ENCODE data around the gene PHF23.

DNA sequence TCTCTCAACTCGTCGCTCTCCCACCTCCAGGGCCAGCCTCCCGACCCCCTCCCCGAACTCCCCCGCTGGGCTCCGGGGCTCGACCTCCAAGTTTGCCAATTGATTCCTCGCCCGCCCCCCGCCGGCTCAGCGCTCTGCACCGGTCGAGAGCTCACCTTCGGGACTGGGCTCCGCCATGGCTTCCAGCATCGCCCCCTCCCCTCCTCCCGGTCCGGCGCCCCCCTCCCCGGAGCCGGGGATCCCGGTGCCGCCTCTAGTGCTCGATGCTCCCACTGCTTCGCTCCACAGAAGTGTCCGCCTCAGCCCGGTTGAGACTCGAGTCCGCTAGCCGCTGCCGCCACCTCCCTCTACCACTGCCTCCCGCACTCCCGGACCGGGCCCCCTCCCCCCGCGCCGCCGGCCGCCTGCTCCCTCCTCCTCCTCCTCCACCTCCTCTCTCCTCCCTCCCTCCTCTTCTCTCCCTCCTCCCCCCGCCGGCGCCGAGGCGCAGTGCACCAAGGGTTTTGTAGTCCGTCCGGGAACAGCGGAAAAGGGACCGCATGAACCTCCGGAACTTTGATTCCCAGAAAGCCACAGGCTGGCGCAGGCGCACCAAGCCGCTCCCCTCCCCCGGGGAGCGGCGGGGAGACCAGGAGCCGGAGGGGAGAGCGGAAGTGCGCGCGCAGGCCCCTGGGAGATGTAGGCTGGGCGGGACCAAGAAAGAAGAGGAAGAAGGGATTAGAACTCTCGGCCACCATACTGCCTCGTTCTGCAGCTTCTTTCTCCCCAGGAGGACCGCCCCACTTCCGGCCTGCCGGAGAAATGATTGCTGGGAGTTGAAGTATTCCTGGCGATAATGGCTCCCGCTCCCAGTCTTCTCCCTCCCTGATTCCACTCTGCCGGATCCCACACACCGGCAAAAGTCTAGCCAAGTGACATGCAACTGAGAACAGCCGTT, at the start of gene PHF23:
- TF ChIP-seq, protein P1, sequence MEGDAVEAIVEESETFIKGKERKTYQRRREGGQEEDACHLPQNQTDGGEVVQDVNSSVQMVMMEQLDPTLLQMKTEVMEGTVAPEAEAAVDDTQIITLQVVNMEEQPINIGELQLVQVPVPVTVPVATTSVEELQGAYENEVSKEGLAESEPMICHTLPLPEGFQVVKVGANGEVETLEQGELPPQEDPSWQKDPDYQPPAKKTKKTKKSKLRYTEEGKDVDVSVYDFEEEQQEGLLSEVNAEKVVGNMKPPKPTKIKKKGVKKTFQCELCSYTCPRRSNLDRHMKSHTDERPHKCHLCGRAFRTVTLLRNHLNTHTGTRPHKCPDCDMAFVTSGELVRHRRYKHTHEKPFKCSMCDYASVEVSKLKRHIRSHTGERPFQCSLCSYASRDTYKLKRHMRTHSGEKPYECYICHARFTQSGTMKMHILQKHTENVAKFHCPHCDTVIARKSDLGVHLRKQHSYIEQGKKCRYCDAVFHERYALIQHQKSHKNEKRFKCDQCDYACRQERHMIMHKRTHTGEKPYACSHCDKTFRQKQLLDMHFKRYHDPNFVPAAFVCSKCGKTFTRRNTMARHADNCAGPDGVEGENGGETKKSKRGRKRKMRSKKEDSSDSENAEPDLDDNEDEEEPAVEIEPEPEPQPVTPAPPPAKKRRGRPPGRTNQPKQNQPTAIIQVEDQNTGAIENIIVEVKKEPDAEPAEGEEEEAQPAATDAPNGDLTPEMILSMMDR (IDR thresholded peaks at IDR 0.05): peak in 1 of 3 donors; percentile 47
- TF ChIP-seq POLR2A (IDR thresholded peaks at IDR 0.05): peak; percentile 67

All from ovary (tissue), 3 donors.